Vagina (tissue), 2 donors: Measurements from ENCODE around the gene NTF4. TPM values are rescaled to one million over a fixed set of nuclear protein-coding genes. Genes with fewer than 3 reads are reported as not detected.

Experiments used
- DNase-seq, 2 donors: peaks; one replicate each; pipeline ENCODE4 v3.0.0-alpha.2; 2017; ENCODE audit errors: extremely low spot score in 2 of 2
- H3K27ac ChIP-seq: fragments of 200-600 bp; sonication (generic); one replicate; pipeline ENCODE4 v1.5.1; 2019
- H3K27me3 ChIP-seq: fragments of 200-600 bp; sonication (generic); one replicate; pipeline ENCODE4 v1.5.1; 2019
- H3K36me3 ChIP-seq, 2 donors: fragments of 200-600 bp; sonication (generic); one replicate each; pipeline ENCODE4 v1.5.1; 2017 to 2019
- H3K4me1 ChIP-seq: fragments of 200-600 bp; sonication (generic); one replicate; pipeline ENCODE4 v1.5.1; 2019
- H3K4me3 ChIP-seq, 2 donors: fragments of 200-600 bp; sonication (generic); 1 replicate in 1 of 2; 2 replicates in 1 of 2; pipeline ENCODE4 v1.5.1; 2016 to 2019
- H3K9me3 ChIP-seq: fragments of 200-600 bp; sonication (generic); one replicate; pipeline ENCODE4 v1.5.1; 2019
- POLR2A ChIP-seq, 2 donors: fragments of 450-650 bp; IDR thresholded peaks; one replicate each; pipeline ENCODE4 v1.6.1; 2017; ENCODE audit warnings: antibody characterized with exemption in 2 of 2, mild to moderate bottlenecking in 2 of 2, moderate library complexity in 2 of 2
- POLR2AphosphoS5 ChIP-seq, 2 donors: sonication (generic); formaldehyde crosslinking; IDR thresholded peaks; one replicate each; pipeline ENCODE4 v1.9.0; 2017; ENCODE audit warnings: antibody characterized with exemption in 2 of 2, mild to moderate bottlenecking in 2 of 2, low read depth in 1 of 2; ENCODE audit not compliant: insufficient read depth in 1 of 2
- intact Hi-C: fragments of 100-400 bp; cut with DNase I; formaldehyde crosslinking; loops from one replicate; pipeline ENCODE4 v1.15.1; 2023
- total RNA-seq: library from RNA; depleted of rRNA; stranded (reverse); fragments of >200 nt; gene quantifications from one replicate; pipeline ENCODE4 v1.2.3, GENCODE V29; 2016
- TF ChIP-seq, protein P1 (sequence below), 3 experiments: fragments of 450-650 bp in 2 of 3; fragments of 200-600 bp in 1 of 3; sonication (generic) in 1 of 3; IDR thresholded peaks; one replicate each; pipeline ENCODE4 v1.5.1; 2017 to 2019; ENCODE audit warnings: antibody characterized with exemption in 3 of 3, mild to moderate bottlenecking in 2 of 3, moderate library complexity in 2 of 3

The NTF4 gene
- total RNA-seq, 1 donor from 2014 or later: 6.1 TPM

DNA sequence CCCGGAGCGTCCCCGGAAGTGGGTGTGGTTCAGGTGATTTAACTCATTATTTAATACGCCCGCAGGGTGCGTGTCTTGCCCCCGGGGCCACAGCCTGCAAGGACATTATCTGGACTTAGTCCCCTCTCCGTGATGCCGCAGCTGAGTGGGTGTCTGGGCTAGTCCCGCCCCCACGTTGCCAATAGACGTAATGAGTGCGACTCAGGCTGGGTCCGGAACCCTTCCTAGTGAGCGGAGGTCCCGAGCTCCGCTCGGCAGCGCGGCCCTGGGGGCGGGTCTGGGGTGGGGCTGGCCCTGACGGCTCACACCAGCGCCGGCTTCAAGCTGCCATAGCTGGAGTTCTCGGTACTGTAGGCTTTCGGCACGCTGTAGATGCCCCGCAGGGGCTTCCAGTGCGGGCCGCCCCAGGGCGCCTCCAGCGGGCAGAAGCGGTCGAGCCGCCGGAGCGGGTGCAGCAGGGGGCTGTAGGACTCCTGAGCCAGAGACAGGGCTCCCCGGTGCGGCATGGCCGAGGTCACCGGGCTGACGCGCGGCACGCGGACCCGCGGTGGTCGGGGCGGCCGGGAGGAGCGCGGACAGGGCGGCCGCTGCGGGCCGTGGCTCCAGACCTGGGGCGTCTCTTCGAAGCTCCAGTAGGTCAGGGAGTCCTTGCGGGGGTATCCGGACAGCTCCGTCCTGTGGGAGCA is 46.8 kb downstream of the NTF4 start:
- Histone ChIP-seq H3K9me3 (no peaks in the 10 kb centered on the region), H3K4me1 (peaks cover 26% of the 10 kb centered on the region), H3K36me3 (peaks cover 0 to 12% of the 10 kb centered on the region in 2 donors), H3K27me3 (peaks cover 6% of the 10 kb centered on the region), H3K27ac (no peak overlapping the region), H3K4me3 (peak overlapping the region; percentile 44 to 45)
- DNase-seq: no peak
- TF ChIP-seq, protein P1, sequence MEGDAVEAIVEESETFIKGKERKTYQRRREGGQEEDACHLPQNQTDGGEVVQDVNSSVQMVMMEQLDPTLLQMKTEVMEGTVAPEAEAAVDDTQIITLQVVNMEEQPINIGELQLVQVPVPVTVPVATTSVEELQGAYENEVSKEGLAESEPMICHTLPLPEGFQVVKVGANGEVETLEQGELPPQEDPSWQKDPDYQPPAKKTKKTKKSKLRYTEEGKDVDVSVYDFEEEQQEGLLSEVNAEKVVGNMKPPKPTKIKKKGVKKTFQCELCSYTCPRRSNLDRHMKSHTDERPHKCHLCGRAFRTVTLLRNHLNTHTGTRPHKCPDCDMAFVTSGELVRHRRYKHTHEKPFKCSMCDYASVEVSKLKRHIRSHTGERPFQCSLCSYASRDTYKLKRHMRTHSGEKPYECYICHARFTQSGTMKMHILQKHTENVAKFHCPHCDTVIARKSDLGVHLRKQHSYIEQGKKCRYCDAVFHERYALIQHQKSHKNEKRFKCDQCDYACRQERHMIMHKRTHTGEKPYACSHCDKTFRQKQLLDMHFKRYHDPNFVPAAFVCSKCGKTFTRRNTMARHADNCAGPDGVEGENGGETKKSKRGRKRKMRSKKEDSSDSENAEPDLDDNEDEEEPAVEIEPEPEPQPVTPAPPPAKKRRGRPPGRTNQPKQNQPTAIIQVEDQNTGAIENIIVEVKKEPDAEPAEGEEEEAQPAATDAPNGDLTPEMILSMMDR (IDR thresholded peaks at IDR 0.05): no peak
- TF ChIP-seq POLR2A (IDR thresholded peaks at IDR 0.05) (no peak), POLR2AphosphoS5 (IDR thresholded peaks at IDR 0.05; ENCODE audit: insufficient read depth in 1 of 2, low read depth in 1 of 2) (no peak)
- intact Hi-C loops: no loop called here

- peak within 1 kb of the TSS; percentile 44 to 45 for H3K4me3 ChIP-seq
- H3K36me3 ChIP-seq: peaks cover 0 to 19% of the 10 kb centered on the region in 2 donors
- intact Hi-C loops: no loop called here
- H3K27ac ChIP-seq: no peak within 1 kb of the TSS
- no peak for DNase-seq
- H3K27me3 ChIP-seq: peaks cover 6% of the 10 kb centered on the region
- no peak for TF ChIP-seq POLR2AphosphoS5 (IDR thresholded peaks at IDR 0.05; ENCODE audit: insufficient read depth in 1 of 2, low read depth in 1 of 2)
- TF ChIP-seq, protein P1 (IDR thresholded peaks at IDR 0.05): no peak
- TF ChIP-seq POLR2A (IDR thresholded peaks at IDR 0.05): no peak
- no peaks in the 10 kb centered on the region for H3K9me3 ChIP-seq
- peaks cover 26% of the 10 kb centered on the region for H3K4me1 ChIP-seq
These were observed 47.5 kb downstream of the NTF4 start, which contains the start of gene LHB for GRCh38 chr19:49017041-49017665. LHB (minus strand) TSS chr19:49017091; CDS start chr19:49017081, 10 bp downstream.

- peaks cover 26% of the 10 kb centered on the region for H3K4me1 ChIP-seq
- H3K9me3 ChIP-seq: no peaks in the 10 kb centered on the region
- TF ChIP-seq POLR2AphosphoS5 (IDR thresholded peaks at IDR 0.05; ENCODE audit: insufficient read depth in 1 of 2, low read depth in 1 of 2): no peak
- TF ChIP-seq POLR2A (IDR thresholded peaks at IDR 0.05): no peak
- TF ChIP-seq, protein P1 (IDR thresholded peaks at IDR 0.05): no peak
- H3K27me3 ChIP-seq: peaks cover 6% of the 10 kb centered on the region
- DNase-seq: no peak
- H3K27ac ChIP-seq: no peak overlapping the region
- no peak overlapping the region for H3K4me3 ChIP-seq
- H3K36me3 ChIP-seq: peaks cover 0 to 26% of the 10 kb centered on the region in 2 donors
- intact Hi-C loops: no loop called here
These were observed 48.4 kb downstream of the NTF4 start for GRCh38 chr19:49016067-49016839.

DNA sequence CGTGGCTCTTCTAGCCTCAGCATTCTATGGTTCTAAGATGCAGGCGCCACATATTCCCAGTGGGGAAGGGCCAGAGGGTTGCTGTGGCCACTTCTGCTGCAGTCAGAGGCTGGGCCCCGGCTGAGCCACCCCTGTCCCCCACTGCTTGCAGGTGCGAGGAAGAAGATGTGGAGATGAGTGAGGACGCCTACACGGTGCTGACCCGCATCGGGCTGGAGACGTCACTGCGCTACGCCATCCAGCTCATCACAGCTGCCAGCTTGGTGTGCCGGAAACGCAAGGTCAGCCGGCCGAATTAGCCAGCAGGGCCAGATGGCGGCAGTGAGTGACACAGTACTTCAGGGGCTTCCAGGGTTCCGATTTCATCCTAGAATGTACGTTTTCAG is 49.8 kb downstream of the NTF4 start:
- H3K4me3 ChIP-seq: no peak overlapping the region
- peaks cover 26% of the 10 kb centered on the region for H3K4me1 ChIP-seq
- peaks cover 6% of the 10 kb centered on the region for H3K27me3 ChIP-seq
- TF ChIP-seq POLR2A (IDR thresholded peaks at IDR 0.05) (no peak), POLR2AphosphoS5 (IDR thresholded peaks at IDR 0.05; ENCODE audit: insufficient read depth in 1 of 2, low read depth in 1 of 2) (no peak)
- TF ChIP-seq, protein P1 (IDR thresholded peaks at IDR 0.05): no peak
- intact Hi-C loops: no loop called here
- no peak for DNase-seq
- H3K36me3 ChIP-seq: peaks cover 0 to 39% of the 10 kb centered on the region in 2 donors
- H3K9me3 ChIP-seq: no peaks in the 10 kb centered on the region
- no peak overlapping the region for H3K27ac ChIP-seq
